ENCODE measurements around the gene NEMP2. TPM values are rescaled to one million over a fixed set of nuclear protein-coding genes. Genes with fewer than 3 reads are reported as not detected.
A peak's percentile ranks its signal among the peaks of the same experiment; 100 is the strongest.

The NEMP2 gene, protein sequence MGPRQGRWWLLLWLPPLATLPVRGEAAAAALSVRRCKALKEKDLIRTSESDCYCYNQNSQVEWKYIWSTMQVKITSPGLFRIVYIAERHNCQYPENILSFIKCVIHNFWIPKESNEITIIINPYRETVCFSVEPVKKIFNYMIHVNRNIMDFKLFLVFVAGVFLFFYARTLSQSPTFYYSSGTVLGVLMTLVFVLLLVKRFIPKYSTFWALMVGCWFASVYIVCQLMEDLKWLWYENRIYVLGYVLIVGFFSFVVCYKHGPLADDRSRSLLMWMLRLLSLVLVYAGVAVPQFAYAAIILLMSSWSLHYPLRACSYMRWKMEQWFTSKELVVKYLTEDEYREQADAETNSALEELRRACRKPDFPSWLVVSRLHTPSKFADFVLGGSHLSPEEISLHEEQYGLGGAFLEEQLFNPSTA
- total RNA-seq (2022) (34.2 and 46.0 TPM in 2 replicates), Bru-seq, nascent RNA (percentile 87 among the genes with signal in this experiment), BruChase-seq, experiment 1, labeled RNA remaining after a 6-hour chase (percentile 82 among the genes with signal in this experiment), BruChase-seq, experiment 2, labeled RNA remaining after a 2-hour chase (percentile 88 among the genes with signal in this experiment)
- long read RNA-seq, full-length matches to known transcripts: 5 of 103 reads
- long read RNA-seq, partial matches to known transcripts: 22 of 103 reads
- long read RNA-seq, other reads (novel, unspliced or antisense): 76 of 103 reads

GRCh38 chr2:190534310-190535120 lies at the start of gene NEMP2:
TSS of gene NEMP2 (minus strand) at chr2:190534722. CDS start at chr2:190534655, 67 bp downstream.
- Mint-ChIP-seq H3K4me1 (ENCODE audit: insufficient read depth, unreplicated experiment) (peaks cover 37% of the 10 kb centered on the region), H3K27ac (ENCODE audit: low read depth, unreplicated experiment) (peak within 1 kb of the TSS; percentile 98), H3K4me3 (ENCODE audit: unreplicated experiment) (peak within 1 kb of the TSS; percentile 80), H3K9me3 (ENCODE audit: unreplicated experiment) (peaks cover 10% of the 10 kb centered on the region), H3K36me3 (ENCODE audit: insufficient read depth, unreplicated experiment) (peaks cover 8% of the 10 kb centered on the region), H3K27me3 (ENCODE audit: insufficient read depth, unreplicated experiment) (no peaks in the 10 kb centered on the region)
- intact Hi-C loops (cut with micrococcal nuclease): loop anchor here (1.0 to 2.0 kb wide), 4 partner anchors 44 to 146 kb away; no protein-coding TSS in a partner anchor
- peak; percentile 77 for DNase-seq (ENCODE audit: unreplicated experiment)
- no peak for TF ChIP-seq CTCF (IDR thresholded peaks at IDR 0.05; ENCODE audit: unreplicated experiment)
- BruUV-seq (replicated peaks): no TSS peak
- POLR2A ChIA-PET: interaction anchor here (0.6 to 3.5 kb wide), 29 partner anchors 9 to 347 kb away, joined by 3 to 42 read pairs (median 5); partner anchors contain the start of gene INPP1
- CTCF ChIA-PET: interaction anchor here (0.6 to 2.2 kb wide), 7 partner anchors 31 to 267 kb away, joined by 3 to 5 read pairs (median 3); no protein-coding TSS in a partner anchor

GRCh38 chr2:190583507-190584337 lies 49.2 kb upstream of the NEMP2 start:
- peaks cover 44% of the 10 kb centered on the region for H3K4me1 Mint-ChIP-seq (ENCODE audit: insufficient read depth, unreplicated experiment)
- ChIA-PET CTCF (interaction anchor here (2.1 kb wide), 1 partner anchor 10 kb away, joined by 8 read pairs; no protein-coding TSS in a partner anchor), POLR2A (interaction anchor here (0.5 to 10.1 kb wide), 15 partner anchors 10 to 431 kb away, joined by 3 to 96 read pairs (median 4); partner anchors contain the start of gene STAT1)
- H3K4me3 Mint-ChIP-seq (ENCODE audit: unreplicated experiment): no peak overlapping the region
- peak overlapping the region; percentile 81 for H3K27ac Mint-ChIP-seq (ENCODE audit: low read depth, unreplicated experiment)
- no peaks in the 10 kb centered on the region for H3K9me3 Mint-ChIP-seq (ENCODE audit: unreplicated experiment)
- TF ChIP-seq CTCF (IDR thresholded peaks at IDR 0.05; ENCODE audit: unreplicated experiment): no peak
- intact Hi-C loops (cut with micrococcal nuclease): no loop called here
- no TSS peak for BruUV-seq (replicated peaks)
- DNase-seq (ENCODE audit: unreplicated experiment): no peak
- no peaks in the 10 kb centered on the region for H3K27me3 Mint-ChIP-seq (ENCODE audit: insufficient read depth, unreplicated experiment)
- H3K36me3 Mint-ChIP-seq (ENCODE audit: insufficient read depth, unreplicated experiment): peaks cover 7% of the 10 kb centered on the region

- no peaks in the 10 kb centered on the region for H3K27me3 Mint-ChIP-seq (ENCODE audit: insufficient read depth, unreplicated experiment)
- ChIA-PET POLR2A (interaction anchor here (0.9 to 10.1 kb wide), 15 partner anchors 11 to 68 kb away, joined by 3 to 96 read pairs (median 4); no protein-coding TSS in a partner anchor), CTCF (interaction anchor here (0.7 to 2.1 kb wide), 2 partner anchors 11 to 516 kb away, joined by 3 to 8 read pairs; no protein-coding TSS in a partner anchor)
- H3K4me1 Mint-ChIP-seq (ENCODE audit: insufficient read depth, unreplicated experiment): peaks cover 52% of the 10 kb centered on the region
- intact Hi-C loops (cut with micrococcal nuclease): no loop called here
- no peak for TF ChIP-seq CTCF (IDR thresholded peaks at IDR 0.05; ENCODE audit: unreplicated experiment)
- no peak overlapping the region for H3K4me3 Mint-ChIP-seq (ENCODE audit: unreplicated experiment)
- peaks cover 14% of the 10 kb centered on the region for H3K36me3 Mint-ChIP-seq (ENCODE audit: insufficient read depth, unreplicated experiment)
- no peak for DNase-seq (ENCODE audit: unreplicated experiment)
- no TSS peak for BruUV-seq (replicated peaks)
- no peaks in the 10 kb centered on the region for H3K9me3 Mint-ChIP-seq (ENCODE audit: unreplicated experiment)
- H3K27ac Mint-ChIP-seq (ENCODE audit: low read depth, unreplicated experiment): peak overlapping the region; percentile 81
These were observed 48.4 kb upstream of the NEMP2 start for GRCh38 chr2:190582736-190583506.
